GM12801 (cell line): ENCODE measurements around the gene ESRRB.

Source experiments
- TF ChIP-seq, protein P1 (sequence below): IDR thresholded peaks from one replicate; pipeline ENCODE4 v1.5.1; 2011; ENCODE audit warnings: control low read depth; ENCODE audit not compliant: insufficient read length; ENCODE audit errors: extremely low read depth

Gene ESRRB

DNA sequence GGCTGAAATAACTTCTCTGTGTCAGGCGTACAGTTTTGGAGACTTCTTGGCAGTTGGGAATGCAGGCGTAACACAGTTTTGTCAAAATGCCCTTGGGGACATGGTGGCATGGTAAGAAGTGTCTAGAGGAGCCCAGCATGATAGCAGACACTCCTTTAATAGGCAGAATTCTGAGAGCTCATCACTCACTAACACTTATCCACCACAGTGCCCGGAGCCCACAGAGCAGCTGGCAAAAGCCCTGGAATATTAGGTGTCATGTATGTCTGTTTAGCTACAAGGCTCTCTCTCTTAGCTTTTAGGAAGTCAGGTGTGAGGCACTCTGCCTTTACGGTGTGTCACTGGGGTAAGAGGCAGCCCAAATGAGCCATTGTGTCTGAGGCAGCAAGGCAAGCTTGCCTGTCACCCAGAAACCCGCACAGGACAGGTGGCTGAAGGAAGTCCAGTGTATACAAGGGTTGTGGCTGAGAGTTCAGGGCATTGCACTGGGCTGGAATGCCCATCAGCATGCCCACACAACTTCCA, 96.3 kb downstream of the ESRRB start:
- TF ChIP-seq, protein P1, sequence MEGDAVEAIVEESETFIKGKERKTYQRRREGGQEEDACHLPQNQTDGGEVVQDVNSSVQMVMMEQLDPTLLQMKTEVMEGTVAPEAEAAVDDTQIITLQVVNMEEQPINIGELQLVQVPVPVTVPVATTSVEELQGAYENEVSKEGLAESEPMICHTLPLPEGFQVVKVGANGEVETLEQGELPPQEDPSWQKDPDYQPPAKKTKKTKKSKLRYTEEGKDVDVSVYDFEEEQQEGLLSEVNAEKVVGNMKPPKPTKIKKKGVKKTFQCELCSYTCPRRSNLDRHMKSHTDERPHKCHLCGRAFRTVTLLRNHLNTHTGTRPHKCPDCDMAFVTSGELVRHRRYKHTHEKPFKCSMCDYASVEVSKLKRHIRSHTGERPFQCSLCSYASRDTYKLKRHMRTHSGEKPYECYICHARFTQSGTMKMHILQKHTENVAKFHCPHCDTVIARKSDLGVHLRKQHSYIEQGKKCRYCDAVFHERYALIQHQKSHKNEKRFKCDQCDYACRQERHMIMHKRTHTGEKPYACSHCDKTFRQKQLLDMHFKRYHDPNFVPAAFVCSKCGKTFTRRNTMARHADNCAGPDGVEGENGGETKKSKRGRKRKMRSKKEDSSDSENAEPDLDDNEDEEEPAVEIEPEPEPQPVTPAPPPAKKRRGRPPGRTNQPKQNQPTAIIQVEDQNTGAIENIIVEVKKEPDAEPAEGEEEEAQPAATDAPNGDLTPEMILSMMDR = no peak

DNA sequence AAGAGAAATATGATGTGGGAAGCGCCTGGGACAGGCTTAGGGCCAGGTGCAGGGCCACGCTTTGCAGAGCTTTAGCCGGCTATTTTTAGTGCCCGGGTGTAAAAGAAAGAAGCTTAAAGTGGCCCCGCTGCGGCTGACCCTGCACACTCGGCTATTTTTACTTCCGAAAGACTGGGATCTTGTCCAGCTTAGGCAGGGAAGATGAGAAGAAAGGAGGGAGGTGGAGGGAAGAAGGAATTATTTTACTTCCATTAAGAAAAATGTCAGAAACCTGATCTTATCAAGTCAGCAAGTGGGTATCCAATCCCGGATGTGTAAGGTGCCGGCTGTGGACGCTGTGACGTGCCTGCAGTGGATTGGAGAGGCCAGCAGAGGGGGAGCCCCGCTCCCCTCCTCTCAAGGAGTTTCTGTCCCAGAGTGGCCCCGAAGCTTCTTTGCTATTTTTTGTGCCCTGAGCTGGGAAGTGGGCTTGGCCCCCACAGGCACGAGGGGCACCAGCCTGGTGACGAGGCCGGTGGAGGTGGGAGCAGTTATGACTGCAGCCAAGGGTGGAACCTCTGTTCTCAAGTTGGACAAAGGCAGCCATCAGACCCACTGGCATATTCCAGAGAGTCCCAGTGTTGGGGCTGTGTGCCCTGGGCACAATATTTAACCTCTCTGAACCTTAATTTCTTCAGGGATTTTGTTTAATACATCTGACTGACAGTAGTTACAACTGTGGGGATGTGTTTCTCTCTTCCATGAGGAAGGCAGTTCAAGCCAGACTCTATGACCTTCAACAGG, 97.7 kb downstream of the ESRRB start:
- TF ChIP-seq, protein P1 = no peak

GRCh38 chr14:76480426-76480825, 104.5 kb downstream of the ESRRB start:
- TF ChIP-seq, protein P1 = no peak

- TF ChIP-seq, protein P1 = no peak
These were observed 108.4 kb downstream of the ESRRB start for GRCh38 chr14:76484355-76484754.

DNA sequence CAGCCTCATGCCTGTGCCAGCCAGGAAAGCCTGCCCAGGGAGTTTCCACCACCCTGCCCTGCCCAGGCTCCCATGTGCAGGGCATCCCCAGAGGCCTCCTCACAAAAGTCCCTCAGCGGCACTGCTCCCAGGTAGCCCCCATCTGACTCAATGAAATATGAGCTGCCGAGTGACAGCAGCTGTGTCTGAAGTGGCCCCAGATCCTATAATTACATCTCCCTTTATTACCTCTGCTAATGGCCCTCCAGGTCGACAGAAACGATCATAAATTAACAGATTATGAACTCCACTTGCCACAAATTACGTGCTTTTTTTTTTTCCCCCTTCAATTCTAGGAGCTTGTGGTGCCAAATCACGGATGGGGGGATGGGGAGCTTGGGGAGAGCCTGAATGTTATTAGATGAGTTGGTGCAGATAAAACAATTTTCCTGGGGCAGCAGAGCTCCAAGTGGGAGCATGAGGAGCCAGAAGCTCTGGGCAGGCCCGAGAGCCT, 110.4 kb downstream of the ESRRB start:
- TF ChIP-seq, protein P1 = no peak

GRCh38 chr14:76488551-76488950, 112.6 kb downstream of the ESRRB start:
- TF ChIP-seq, protein P1 = no peak

DNA sequence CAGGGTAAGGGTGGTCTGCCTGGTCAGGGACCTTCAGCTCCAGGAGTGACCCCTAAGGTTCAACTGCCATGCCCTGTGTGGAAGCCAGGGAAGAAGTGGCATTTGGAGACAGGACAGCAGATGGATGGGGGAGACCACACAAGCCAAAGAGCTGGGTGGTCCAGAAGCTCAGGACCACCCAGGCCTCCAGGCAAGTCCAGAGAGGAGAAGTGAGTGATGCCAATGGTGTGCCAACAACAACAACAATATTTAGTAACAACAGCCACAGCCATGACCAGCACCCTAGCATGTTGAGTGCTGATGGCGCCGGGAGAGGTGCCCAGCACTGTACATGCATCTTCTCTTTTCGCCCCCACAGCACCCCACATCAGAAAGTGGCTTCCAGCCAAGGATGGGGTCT, 113.7 kb downstream of the ESRRB start:
- TF ChIP-seq, protein P1 = no peak
